Stimulated activated CD4-positive, alpha-beta T cell treated with anti-CD3 and anti-CD28 coated beads, Interleukin-4, amount 100 ng/mL, for 4 hours (primary cell): ENCODE data around the gene SLC44A5.
A peak's percentile ranks its signal among the peaks of the same experiment; 100 is the strongest.
"Not testable (repeated sequence)": the region's sequence is repeated elsewhere in the genome, so short reads cannot be mapped to it uniquely, and the experiment has no call there.

Experiments used
- DNase-seq, 2 experiments: peaks; one replicate each; pipeline ENCODE4 v3.0.0-alpha.2; 2020

SLC44A5 gene

GRCh38 chr1:75611014-75611413 is at the start of gene SLC44A5:
SLC44A5 (minus strand) TSS chr1:75611114; CDS start chr1:75541447, 69,667 bp downstream.
- DNase-seq: no peak

- DNase-seq: no peak
Observed at GRCh38 chr1:75655931-75656330, 45.0 kb upstream of the SLC44A5 start.

DNA sequence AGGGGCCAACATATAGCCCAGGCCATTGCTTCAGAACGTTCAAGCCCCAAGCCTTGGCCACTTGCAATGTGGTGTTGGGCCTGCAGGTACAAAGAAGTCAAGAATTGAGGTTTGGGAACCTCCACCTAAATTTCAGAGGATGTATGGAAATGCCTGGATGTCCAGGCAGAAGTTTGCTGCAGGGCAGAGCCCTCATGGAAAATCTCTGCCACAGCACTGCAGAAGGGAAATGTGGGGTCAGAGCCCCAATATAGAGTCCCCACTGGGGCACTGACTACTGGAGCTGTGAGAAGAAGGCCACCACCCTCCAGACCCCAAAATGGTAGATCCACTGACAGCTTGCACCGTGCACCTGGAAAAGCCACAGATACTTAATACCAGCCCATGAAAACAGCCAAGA is 36.3 kb upstream of the SLC44A5 start:
- DNase-seq: not testable (repeated sequence)

GRCh38 chr1:75645153-75645552 is 34.2 kb upstream of the SLC44A5 start:
- not testable (repeated sequence) for DNase-seq

- DNase-seq: no peak
Observed at GRCh38 chr1:75643460-75643859, 32.5 kb upstream of the SLC44A5 start.

- DNase-seq: no peak
Observed at GRCh38 chr1:75641325-75641724, 30.4 kb upstream of the SLC44A5 start.

DNA sequence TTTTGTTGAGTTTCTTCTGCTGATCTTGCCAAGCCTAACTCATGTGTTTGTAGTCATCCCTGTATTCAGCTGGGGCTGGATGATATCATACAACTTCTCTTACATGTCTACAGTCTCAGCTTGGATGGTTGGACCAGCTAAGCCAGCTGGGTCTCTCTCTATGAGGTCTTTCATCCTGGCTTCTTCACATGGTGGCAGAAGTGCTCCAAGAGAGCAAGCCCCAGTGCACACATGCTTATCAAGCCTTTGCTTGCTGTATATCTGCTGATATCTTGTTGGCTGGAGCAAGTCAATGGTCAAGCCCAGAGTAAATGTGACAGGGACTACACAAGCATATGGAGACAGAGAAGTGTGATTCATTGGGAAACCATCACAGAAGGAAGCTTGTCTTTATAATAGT is 29.2 kb upstream of the SLC44A5 start:
- DNase-seq: no peak

DNA sequence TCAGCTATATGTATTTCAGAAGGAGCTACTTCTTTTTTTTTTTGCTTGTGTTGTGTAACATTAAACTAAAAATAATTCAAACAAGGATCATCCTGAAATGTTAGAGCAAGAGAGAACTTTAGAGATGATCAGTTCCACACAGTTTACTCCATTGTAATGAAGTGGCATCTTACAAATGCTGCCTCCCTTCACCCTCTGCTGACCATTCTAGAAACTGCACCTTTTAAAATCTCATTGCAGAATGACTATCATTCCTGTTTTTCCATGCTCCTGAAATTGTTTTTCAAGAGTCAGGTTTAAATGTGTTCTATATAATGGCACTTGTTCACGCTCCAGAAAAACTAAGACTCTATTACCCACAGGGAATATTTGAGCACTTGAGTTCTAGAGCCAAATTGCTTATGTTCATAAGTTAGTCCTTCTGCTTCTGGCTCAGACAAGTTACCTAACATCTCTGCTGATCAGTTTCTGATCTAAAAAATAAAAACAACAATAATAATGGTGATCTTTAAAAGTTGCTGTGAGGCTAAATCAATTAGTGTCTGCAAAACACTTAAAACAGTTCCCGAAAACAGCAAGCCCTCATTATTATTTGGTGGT is 21.5 kb upstream of the SLC44A5 start:
- DNase-seq: no peak

GRCh38 chr1:75630998-75631397 is 20.1 kb upstream of the SLC44A5 start:
- no peak for DNase-seq

GRCh38 chr1:75630004-75630594 is 19.2 kb upstream of the SLC44A5 start:
- DNase-seq: no peak

DNA sequence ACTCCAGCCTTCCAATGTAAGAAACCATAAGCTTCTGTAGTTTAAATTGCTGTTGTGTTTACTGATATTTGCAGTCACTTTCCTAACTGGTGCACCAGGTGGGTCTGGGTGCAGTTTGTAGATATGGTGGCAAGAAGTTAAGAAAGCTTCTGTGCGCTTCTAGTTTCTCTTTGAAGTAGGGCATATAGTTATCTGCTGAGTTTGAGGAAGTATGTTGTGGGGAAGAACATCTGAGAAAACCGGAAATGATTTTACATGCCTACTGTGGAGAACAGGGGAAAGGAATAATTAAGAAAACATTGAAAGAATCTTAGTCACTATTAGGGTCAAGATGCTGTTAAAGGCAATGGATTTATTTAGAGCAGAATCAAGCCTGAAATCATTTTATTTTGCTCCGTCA is 14.9 kb upstream of the SLC44A5 start:
- no peak for DNase-seq

DNA sequence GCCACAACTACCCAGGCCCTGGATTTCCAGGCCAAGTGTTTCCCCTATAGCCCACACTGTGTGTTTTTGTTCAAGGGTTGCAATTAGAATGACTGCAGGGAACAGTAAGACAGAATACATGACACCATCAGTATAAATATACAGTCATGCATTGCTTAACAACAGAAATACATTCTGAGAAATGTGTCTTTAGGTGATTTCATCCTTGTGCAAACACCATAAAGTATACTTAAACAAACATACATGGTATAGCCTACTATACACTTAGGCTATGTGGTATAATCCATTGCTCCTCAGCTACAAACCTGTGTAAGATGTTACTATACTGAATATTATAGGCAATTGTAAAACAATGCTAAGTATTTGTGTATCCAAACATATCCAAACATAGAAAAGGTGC is 7.5 kb upstream of the SLC44A5 start:
- DNase-seq: no peak

- DNase-seq: no peak
Observed at GRCh38 chr1:75616436-75617433, 5.8 kb upstream of the SLC44A5 start.

- DNase-seq: peak in 1 of 2 experiments; percentile 6
Observed at GRCh38 chr1:75615613-75616435, 4.9 kb upstream of the SLC44A5 start.

GRCh38 chr1:75614399-75614756 is 3.5 kb upstream of the SLC44A5 start:
- DNase-seq: no peak

GRCh38 chr1:75613916-75614315 is 3.0 kb upstream of the SLC44A5 start:
- no peak for DNase-seq

DNA sequence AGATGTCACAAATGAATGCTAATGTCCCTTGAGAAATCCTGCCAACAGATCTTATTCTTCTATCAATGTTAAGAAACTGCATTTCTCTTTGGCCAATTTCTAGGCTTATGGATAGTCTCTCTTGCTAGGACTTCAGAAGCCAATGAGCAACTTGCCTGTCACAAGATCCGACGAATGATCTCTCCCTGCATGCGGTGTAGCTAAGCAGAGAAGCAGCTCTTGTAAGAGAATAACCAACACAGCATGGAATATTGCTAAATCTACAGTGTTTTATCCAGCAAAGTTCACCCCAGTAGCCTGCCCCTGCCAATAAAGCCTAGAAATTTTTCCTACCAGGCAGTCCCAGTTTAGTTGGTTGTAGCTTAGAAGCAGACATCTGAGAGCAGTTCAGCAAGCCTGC is 2.1 kb upstream of the SLC44A5 start:
- no peak for DNase-seq

- no peak for DNase-seq
Observed at GRCh38 chr1:75602486-75602885, 8.4 kb downstream of the SLC44A5 start.

GRCh38 chr1:75600781-75601180 is 10.1 kb downstream of the SLC44A5 start:
- no peak for DNase-seq

- no peak for DNase-seq
Observed at GRCh38 chr1:75594327-75594726, 16.6 kb downstream of the SLC44A5 start.

GRCh38 chr1:75593457-75593856 is 17.5 kb downstream of the SLC44A5 start:
- not testable (repeated sequence) for DNase-seq

DNA sequence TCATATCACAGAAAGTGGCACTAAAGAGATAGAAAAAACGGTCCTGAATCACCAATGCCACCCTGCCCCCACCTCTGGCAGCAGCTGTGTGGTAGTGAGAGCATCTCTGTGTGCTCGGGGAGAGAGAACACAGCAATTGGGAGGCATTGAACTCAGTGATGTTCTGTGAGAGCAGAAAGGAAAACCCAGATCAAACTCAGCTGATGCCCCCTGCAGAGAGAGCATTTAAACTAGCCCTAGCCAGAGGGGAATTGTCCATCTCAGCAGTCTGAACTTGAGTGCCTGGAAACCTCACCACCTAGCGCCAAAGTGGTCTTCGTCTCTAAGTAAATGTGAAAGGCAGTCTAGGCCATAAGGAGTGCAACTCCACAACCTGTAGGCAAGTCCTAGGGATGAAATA is 21.3 kb downstream of the SLC44A5 start:
- no peak for DNase-seq
